ENCODE results near the gene SYS1. TPM values are rescaled to one million over a fixed set of nuclear protein-coding genes. Genes with fewer than 3 reads are reported as not detected.

SYS1 gene
- total RNA-seq, 2 experiments from 2014 or later, result 94.8 to 107 TPM

- Mint-ChIP-seq H3K36me3 (ENCODE audit: low read depth) (peaks cover 52% of the 10 kb centered on the region), H3K4me1 (ENCODE audit: low read depth) (peaks cover 61% of the 10 kb centered on the region), H3K9me3 (no peaks in the 10 kb centered on the region), H3K27me3 (no peaks in the 10 kb centered on the region), H3K27ac (peak overlapping the region; percentile 13), H3K4me3 (peak overlapping the region; percentile 52)
- H3K4me1 ChIP-seq (ENCODE audit: insufficient read depth, low read length), result peaks cover 56% of the 10 kb centered on the region
- H3K36me3 ChIP-seq (ENCODE audit: insufficient read depth, low read length), result peaks cover 36% of the 10 kb centered on the region
- DNase-seq (peak in 1 of 14 experiments; percentile 2), ATAC-seq (ENCODE audit: poor library complexity) (no peak)
- ChIA-PET POLR2A (interaction anchor here (4.1 to 6.8 kb wide), 2 partner anchors 7 to 52 kb away, joined by 78 to 184 read pairs; partner anchors contain the start of gene PIGT), CTCF (interaction anchor here (1.0 to 5.3 kb wide), 2 partner anchors 8 to 71 kb away, joined by 4 to 29 read pairs; no protein-coding TSS in a partner anchor)
- H3K9me3 ChIP-seq (ENCODE audit: control insufficient read depth in 1 of 2, insufficient read depth in 1 of 2, low read length in 2 of 2), result no peaks in the 10 kb centered on the region
- TF ChIP-seq CTCF (IDR thresholded peaks at IDR 0.05), result no peak
- H3K4me3 ChIP-seq (ENCODE audit: low read length), result no peak overlapping the region
- no peak overlapping the region for H3K27ac ChIP-seq (ENCODE audit: low read depth in 1 of 2, low read length in 2 of 2)
- intact Hi-C loops (cut with DNase I, micrococcal nuclease), result loop anchor here in 1 of 2 experiments (5.0 kb wide), 1 partner anchor 478 kb away; the partner anchor contains the start of gene YWHAB
- H3K27me3 ChIP-seq (ENCODE audit: control insufficient read depth in 1 of 2, insufficient read depth in 2 of 2, low read length in 2 of 2), result no peaks in the 10 kb centered on the region
Observed at GRCh38 chr20:45365444-45365970, 2.6 kb downstream of the SYS1 start.

- no peak overlapping the region for H3K4me3 ChIP-seq (ENCODE audit: low read length)
- H3K36me3 ChIP-seq (ENCODE audit: insufficient read depth, low read length), result peaks cover 36% of the 10 kb centered on the region
- H3K27ac Mint-ChIP-seq, result no peak overlapping the region
- H3K36me3 Mint-ChIP-seq (ENCODE audit: low read depth), result peaks cover 52% of the 10 kb centered on the region
- no peaks in the 10 kb centered on the region for H3K9me3 ChIP-seq (ENCODE audit: control insufficient read depth in 1 of 2, insufficient read depth in 1 of 2, low read length in 2 of 2)
- H3K27ac ChIP-seq (ENCODE audit: low read depth in 1 of 2, low read length in 2 of 2), result no peak overlapping the region
- H3K4me1 ChIP-seq (ENCODE audit: insufficient read depth, low read length), result peaks cover 56% of the 10 kb centered on the region
- no peak overlapping the region for H3K4me3 Mint-ChIP-seq
- DNase-seq (no peak), ATAC-seq (ENCODE audit: poor library complexity) (no peak)
- ChIA-PET POLR2A (interaction anchor here (1.3 to 6.8 kb wide), 3 partner anchors 7 to 84 kb away, joined by 3 to 184 read pairs (median 78); partner anchors contain the start of gene PIGT), CTCF (interaction anchor here (1.0 to 5.3 kb wide), 2 partner anchors 8 to 71 kb away, joined by 4 to 29 read pairs; no protein-coding TSS in a partner anchor)
- H3K27me3 Mint-ChIP-seq, result no peaks in the 10 kb centered on the region
- H3K27me3 ChIP-seq (ENCODE audit: control insufficient read depth in 1 of 2, insufficient read depth in 2 of 2, low read length in 2 of 2), result no peaks in the 10 kb centered on the region
- no peak for TF ChIP-seq CTCF (IDR thresholded peaks at IDR 0.05)
- H3K4me1 Mint-ChIP-seq (ENCODE audit: low read depth), result peaks cover 68% of the 10 kb centered on the region
- intact Hi-C loops (cut with DNase I, micrococcal nuclease), result loop anchor here in 1 of 2 experiments (5.0 kb wide), 1 partner anchor 479 kb away; the partner anchor contains the start of gene YWHAB
- no peaks in the 10 kb centered on the region for H3K9me3 Mint-ChIP-seq
Observed at GRCh38 chr20:45366192-45366591, 3.2 kb downstream of the SYS1 start.

GRCh38 chr20:45366631-45367030, 3.7 kb downstream of the SYS1 start:
- intact Hi-C loops (cut with DNase I, micrococcal nuclease), result loop anchor here in 1 of 2 experiments (5.0 kb wide), 1 partner anchor 479 kb away; the partner anchor contains the start of gene YWHAB
- Mint-ChIP-seq H3K27ac (no peak overlapping the region), H3K27me3 (no peaks in the 10 kb centered on the region), H3K36me3 (ENCODE audit: low read depth) (peaks cover 52% of the 10 kb centered on the region), H3K9me3 (no peaks in the 10 kb centered on the region), H3K4me1 (ENCODE audit: low read depth) (peaks cover 72% of the 10 kb centered on the region), H3K4me3 (no peak overlapping the region)
- H3K27me3 ChIP-seq (ENCODE audit: control insufficient read depth in 1 of 2, insufficient read depth in 2 of 2, low read length in 2 of 2), result no peaks in the 10 kb centered on the region
- ATAC-seq (ENCODE audit: poor library complexity) (no peak), DNase-seq (no peak)
- H3K4me3 ChIP-seq (ENCODE audit: low read length), result no peak overlapping the region
- ChIA-PET POLR2A (interaction anchor here (1.3 to 6.8 kb wide), 2 partner anchors 51 to 83 kb away, joined by 3 to 78 read pairs; partner anchors contain the start of gene PIGT), CTCF (interaction anchor here (5.3 kb wide), 1 partner anchor 70 kb away, joined by 29 read pairs; no protein-coding TSS in a partner anchor)
- no peak overlapping the region for H3K27ac ChIP-seq (ENCODE audit: low read depth in 1 of 2, low read length in 2 of 2)
- H3K36me3 ChIP-seq (ENCODE audit: insufficient read depth, low read length), result peaks cover 36% of the 10 kb centered on the region
- H3K9me3 ChIP-seq (ENCODE audit: control insufficient read depth in 1 of 2, insufficient read depth in 1 of 2, low read length in 2 of 2), result no peaks in the 10 kb centered on the region
- TF ChIP-seq CTCF (IDR thresholded peaks at IDR 0.05), result no peak
- H3K4me1 ChIP-seq (ENCODE audit: insufficient read depth, low read length), result peaks cover 57% of the 10 kb centered on the region

All from CD4-positive, alpha-beta T cell (primary cell).